Mesothelial cell of epicardium (in vitro differentiated cells): Measurements from ENCODE around the gene NECTIN3. TPM values are rescaled to one million over a fixed set of nuclear protein-coding genes. Genes with fewer than 3 reads are reported as not detected.

ENCODE experiments used
- DNase-seq, 2 experiments: peaks; one replicate each; pipeline ENCODE4 v3.0.0; 2021; ENCODE audit warnings: low spot score in 2 of 2; ENCODE audit not compliant: unreplicated experiment in 2 of 2
- H3K27ac Mint-ChIP-seq: 2 replicates; pipeline ENCODE4 v1.8.0; 2021; ENCODE audit warnings: mixed read lengths
- H3K27me3 Mint-ChIP-seq: 2 replicates; pipeline ENCODE4 v1.8.0; 2021; ENCODE audit warnings: low read depth, mixed read lengths
- H3K36me3 Mint-ChIP-seq: 2 replicates; pipeline ENCODE4 v1.8.0; 2021; ENCODE audit warnings: mixed read lengths
- H3K4me1 Mint-ChIP-seq: 2 replicates; pipeline ENCODE4 v1.8.0; 2021; ENCODE audit warnings: mixed read lengths
- H3K4me3 Mint-ChIP-seq: 2 replicates; pipeline ENCODE4 v1.8.0; 2021; ENCODE audit warnings: mild to moderate bottlenecking, moderate library complexity, mixed read lengths
- H3K9me3 Mint-ChIP-seq: 2 replicates; pipeline ENCODE4 v1.8.0; 2021; ENCODE audit warnings: mixed read lengths
- total RNA-seq: library from RNA; stranded (reverse); gene quantifications from 3 replicates; pipeline ENCODE4 v1.2.1, GENCODE V29; 2021
- TF ChIP-seq, protein P1 (sequence below): fragments of 200-600 bp; sonication (generic); IDR thresholded peaks from one replicate; pipeline ENCODE4 v1.5.0; 2021; ENCODE audit warnings: antibody characterized with exemption; ENCODE audit not compliant: unreplicated experiment

The NECTIN3 gene
- total RNA-seq, 1 donor from 2014 or later, result 27.3 TPM

DNA sequence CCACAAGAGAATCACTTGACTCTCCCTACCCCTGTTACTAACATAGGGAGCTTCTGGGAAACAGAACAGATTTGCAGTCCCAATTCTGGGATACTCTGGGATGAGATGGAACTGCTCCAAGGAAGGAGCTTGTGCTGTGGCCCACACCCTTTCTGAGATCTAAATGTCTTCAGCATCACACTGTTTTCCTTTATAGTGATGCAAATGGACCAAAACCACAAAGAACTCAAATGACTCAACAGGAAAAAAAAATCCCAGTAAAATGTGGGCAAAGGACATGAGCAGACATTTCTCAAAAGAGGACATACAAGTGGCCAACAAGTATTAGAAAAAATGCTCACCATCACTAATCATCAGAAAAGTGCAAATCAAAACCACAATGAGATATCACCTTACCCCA lies 155.6 kb downstream of the NECTIN3 start:
- DNase-seq, result no peak

DNA sequence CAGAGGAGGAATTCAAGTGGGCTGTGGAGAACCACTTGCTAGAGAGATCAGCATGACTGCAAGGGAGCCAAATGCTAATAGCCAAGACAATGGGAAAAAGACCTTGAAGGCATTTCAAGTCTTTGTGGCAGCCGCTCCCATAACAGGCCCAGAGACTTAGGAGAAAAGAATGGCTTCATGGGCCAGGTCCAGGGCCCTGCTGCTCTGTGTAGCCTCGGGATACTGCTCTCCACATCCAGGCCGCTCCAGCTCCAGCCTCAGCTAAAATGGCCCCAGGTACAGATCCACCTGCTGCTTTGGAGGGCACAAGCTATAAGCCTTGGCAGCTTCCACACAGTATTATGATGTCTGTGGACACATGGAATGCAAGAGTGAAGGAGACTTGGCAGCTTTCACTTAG lies 157.7 kb downstream of the NECTIN3 start:
- H3K27ac Mint-ChIP-seq, result no peak overlapping the region
- H3K36me3 Mint-ChIP-seq, result no peaks in the 10 kb centered on the region
- peaks cover 14% of the 10 kb centered on the region for H3K9me3 Mint-ChIP-seq
- TF ChIP-seq, protein P1, sequence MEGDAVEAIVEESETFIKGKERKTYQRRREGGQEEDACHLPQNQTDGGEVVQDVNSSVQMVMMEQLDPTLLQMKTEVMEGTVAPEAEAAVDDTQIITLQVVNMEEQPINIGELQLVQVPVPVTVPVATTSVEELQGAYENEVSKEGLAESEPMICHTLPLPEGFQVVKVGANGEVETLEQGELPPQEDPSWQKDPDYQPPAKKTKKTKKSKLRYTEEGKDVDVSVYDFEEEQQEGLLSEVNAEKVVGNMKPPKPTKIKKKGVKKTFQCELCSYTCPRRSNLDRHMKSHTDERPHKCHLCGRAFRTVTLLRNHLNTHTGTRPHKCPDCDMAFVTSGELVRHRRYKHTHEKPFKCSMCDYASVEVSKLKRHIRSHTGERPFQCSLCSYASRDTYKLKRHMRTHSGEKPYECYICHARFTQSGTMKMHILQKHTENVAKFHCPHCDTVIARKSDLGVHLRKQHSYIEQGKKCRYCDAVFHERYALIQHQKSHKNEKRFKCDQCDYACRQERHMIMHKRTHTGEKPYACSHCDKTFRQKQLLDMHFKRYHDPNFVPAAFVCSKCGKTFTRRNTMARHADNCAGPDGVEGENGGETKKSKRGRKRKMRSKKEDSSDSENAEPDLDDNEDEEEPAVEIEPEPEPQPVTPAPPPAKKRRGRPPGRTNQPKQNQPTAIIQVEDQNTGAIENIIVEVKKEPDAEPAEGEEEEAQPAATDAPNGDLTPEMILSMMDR, result no peak
- no peaks in the 10 kb centered on the region for H3K4me1 Mint-ChIP-seq
- H3K4me3 Mint-ChIP-seq, result no peak overlapping the region
- DNase-seq, result no peak
- no peaks in the 10 kb centered on the region for H3K27me3 Mint-ChIP-seq

More for the DNA sequence above, 155.6 kb downstream of the NECTIN3 start:
- Mint-ChIP-seq H3K9me3 (peaks cover 8% of the 10 kb centered on the region), H3K27me3 (no peaks in the 10 kb centered on the region), H3K36me3 (no peaks in the 10 kb centered on the region), H3K27ac (no peak overlapping the region), H3K4me1 (no peaks in the 10 kb centered on the region), H3K4me3 (no peak overlapping the region)
- TF ChIP-seq, protein P1, result no peak

DNA sequence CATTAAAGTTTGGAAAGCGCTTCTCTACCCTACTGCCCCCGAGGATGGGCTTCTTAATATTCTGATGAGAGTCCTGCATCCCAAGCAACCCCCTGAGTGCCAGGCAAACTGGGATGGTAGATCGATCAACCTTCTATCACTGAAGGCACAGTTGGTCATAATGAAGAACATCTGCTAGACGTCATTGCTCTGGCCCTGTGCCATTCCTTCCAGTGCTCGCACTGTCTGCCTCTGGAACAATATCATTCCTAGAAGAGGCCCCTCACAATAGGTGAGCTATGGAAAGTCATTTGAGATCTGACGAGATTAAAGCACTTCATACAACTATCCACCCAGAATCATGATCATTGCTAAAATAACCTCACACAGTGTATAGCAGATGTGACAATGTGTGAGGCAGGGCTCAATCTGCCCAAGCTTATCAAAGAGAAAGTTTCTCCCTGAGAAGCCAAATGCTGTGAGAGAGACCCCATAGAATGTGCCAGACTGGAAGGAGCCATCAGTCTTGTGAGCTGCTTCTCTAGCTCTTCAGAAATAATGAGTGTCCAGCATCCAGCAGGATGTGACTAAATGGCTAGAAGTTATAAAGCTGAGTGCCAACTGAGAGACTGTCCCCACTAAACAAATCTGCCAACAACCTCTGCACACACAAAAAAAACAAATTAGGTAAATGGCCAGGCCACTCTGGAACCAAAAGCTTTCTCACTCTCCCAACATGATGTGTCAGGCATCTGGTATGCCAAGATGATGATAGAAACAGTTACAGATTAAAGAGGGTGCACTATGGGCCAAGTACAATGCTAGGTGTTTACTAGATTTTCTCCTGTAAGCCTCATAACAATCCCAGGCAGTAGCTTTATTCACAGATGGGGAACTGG lies 165.5 kb downstream of the NECTIN3 start:
- no peak for DNase-seq
- no peaks in the 10 kb centered on the region for H3K4me1 Mint-ChIP-seq
- no peaks in the 10 kb centered on the region for H3K36me3 Mint-ChIP-seq
- H3K27ac Mint-ChIP-seq, result no peak overlapping the region
- no peaks in the 10 kb centered on the region for H3K27me3 Mint-ChIP-seq
- H3K4me3 Mint-ChIP-seq, result no peak overlapping the region
- TF ChIP-seq, protein P1, result no peak
- H3K9me3 Mint-ChIP-seq, result peaks cover 14% of the 10 kb centered on the region

DNA sequence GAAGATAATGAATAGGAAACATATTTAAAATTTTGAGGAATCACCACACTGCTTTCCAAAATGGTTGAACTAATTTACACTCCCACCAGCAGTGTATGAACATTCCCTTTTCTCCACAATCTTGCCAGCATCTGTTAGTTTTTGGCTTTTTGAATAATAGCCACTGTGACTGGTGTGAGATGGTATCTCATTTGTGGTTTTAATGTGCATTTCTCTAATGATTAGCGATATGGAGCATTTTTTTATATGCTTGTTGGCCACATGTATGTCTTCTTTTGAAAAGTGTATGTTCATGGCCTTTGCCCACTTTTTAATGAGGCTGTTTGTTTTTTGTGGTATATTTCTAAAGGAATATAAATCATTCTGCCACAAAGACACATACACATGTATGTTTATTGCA lies 166.3 kb downstream of the NECTIN3 start:
- TF ChIP-seq, protein P1, result no peak
- Mint-ChIP-seq H3K27ac (no peak overlapping the region), H3K27me3 (no peaks in the 10 kb centered on the region), H3K4me1 (no peaks in the 10 kb centered on the region), H3K4me3 (no peak overlapping the region), H3K9me3 (peaks cover 14% of the 10 kb centered on the region), H3K36me3 (no peaks in the 10 kb centered on the region)
- DNase-seq, result no peak

DNA sequence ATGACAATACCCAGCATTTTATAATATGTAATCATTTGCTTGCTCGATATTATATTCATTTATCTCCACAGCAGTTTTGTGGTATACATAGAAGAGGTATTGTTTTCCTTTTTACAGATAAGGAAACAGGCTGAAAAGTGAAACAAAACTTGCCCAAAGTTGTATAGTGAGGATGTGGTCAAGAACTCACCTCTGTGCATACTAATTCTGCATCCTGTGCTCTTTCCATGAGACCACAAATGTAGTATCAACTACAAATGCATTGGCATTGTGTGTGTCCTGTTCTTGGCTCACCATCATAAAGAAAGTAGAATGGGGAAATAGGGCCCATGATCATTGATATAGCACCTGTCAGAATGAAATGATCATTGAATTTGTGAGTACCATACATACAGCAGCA lies 167.3 kb downstream of the NECTIN3 start:
- Mint-ChIP-seq H3K4me1 (no peaks in the 10 kb centered on the region), H3K9me3 (peaks cover 12% of the 10 kb centered on the region), H3K27ac (no peak overlapping the region), H3K27me3 (no peaks in the 10 kb centered on the region), H3K4me3 (no peak overlapping the region), H3K36me3 (no peaks in the 10 kb centered on the region)
- no peak for DNase-seq
- TF ChIP-seq, protein P1, result no peak
